Embryonic facial prominence (tissue), 1 donor: ENCODE results near the gene RNF13.

Experiments
- DNase-seq: peaks from one replicate; pipeline ENCODE4 v3.0.0-alpha.2; 2016; ENCODE audit errors: extremely low spot score

Gene RNF13

GRCh38 chr3:149992416-149993058 is 179.5 kb downstream of the RNF13 start:
- no peak for DNase-seq

GRCh38 chr3:149998946-149999345 is 185.9 kb downstream of the RNF13 start:
- DNase-seq: no peak

- DNase-seq: no peak
Measured at GRCh38 chr3:149999421-149999820, 186.4 kb downstream of the RNF13 start.

GRCh38 chr3:150000641-150001040 is 187.6 kb downstream of the RNF13 start:
- no peak for DNase-seq

GRCh38 chr3:150005243-150006112 is 192.5 kb downstream of the RNF13 start:
- no peak for DNase-seq

GRCh38 chr3:150006794-150007193 is 193.8 kb downstream of the RNF13 start:
- no peak for DNase-seq
